GM18909 (cell line): ENCODE data around the gene CHN2.

ENCODE experiments used
- ATAC-seq: cut with Tn5 transposase; IDR thresholded peaks from one replicate; pipeline ENCODE4 v1.9.1; 2021; ENCODE audit warnings: mild to moderate bottlenecking; ENCODE audit not compliant: unreplicated experiment, poor library complexity

Gene CHN2

DNA sequence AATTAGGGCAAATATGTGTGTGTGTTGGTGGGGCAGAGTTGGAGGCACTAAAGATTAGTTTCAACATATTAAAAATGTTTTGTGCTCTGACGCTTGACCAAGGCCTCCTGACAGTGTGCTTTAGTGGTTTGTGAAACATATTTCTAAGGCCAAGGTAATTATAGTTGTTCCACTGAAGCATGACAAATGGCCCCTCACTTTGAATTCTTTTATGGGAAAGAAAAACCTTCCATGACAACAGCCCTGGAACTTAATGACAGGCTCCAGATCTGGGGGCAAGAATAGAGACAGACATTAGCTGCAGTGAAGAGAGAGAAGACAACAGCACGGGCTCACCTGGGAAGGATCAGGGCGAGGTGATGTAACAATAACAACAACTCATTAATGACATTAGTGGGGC is 155.8 kb downstream of the CHN2 start:
- ATAC-seq, result no peak

DNA sequence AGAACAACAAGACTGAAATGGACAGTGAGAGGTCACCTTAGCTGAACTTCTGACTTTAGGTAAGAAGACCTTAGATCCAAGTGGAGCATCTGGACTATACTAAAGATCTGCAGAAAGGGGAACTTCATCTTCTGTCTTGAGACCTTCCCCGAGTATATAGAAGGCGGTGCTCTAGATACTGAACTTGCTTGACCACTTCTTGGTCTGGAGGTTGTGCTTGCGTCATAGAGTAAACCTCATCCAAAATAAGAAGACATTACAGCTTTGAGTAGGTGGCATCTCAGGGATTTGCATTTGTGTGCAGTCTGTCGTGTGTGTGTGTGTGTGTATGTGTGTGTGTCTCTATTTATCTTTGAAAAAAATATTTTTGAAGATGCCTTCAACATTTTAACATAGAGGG is 157.5 kb downstream of the CHN2 start:
- no peak for ATAC-seq

DNA sequence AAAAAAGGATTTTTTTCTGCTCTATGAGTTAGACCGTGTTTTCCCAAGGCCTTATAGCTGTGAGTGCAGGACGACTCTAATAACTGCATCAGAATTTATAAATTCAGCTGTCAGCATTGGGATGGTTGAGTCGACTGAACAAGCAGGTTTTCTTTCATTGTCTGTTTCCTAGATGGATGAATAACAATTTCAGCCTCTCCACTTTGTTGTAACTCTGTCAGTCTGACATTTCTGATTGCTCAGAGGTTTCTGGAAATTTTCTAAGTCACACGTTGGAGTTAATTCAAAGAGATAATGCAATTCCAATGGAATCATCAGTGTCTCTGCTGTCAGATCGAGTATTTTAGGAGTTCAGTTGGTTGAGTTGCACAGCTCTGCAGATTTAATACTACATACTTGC is 159.2 kb downstream of the CHN2 start:
- no peak for ATAC-seq

DNA sequence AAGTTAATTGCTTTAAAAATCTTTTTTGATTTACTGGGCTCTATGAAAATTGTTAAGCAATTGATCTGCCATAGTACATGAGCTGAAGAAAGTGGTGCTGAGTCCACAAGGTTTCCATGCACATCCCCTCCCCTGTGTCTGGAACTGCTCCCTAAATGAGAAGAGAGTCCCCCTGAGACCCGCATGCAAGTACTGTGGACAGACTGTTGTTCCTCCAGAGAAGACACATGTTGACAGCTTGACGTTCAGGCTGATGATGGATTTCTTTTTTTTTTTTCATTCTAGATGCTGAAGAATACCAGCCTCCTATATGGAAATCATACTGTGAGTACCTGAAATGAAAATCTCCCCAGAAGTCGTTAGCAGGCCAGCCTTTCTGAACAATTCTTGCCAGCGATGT is 159.8 kb downstream of the CHN2 start:
- ATAC-seq, result no peak

DNA sequence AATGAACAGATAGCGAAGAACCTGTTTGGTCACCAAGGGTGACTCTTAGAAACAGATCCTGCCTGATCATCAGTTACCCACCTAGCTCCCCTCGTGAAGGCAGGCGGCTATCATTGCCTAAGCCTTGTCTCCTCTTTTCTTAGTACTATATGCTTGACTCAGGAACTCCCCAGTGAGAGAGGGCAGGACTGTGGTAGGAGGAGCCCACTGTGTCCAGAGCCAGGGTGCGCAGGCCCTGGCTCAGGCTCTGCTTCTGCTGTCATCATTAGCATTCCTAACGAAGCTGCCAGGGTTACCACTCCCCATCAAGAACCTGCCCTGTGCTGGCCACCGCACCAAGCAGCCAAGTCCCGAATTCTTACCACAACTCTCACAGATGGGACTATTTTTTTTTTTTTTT is 160.8 kb downstream of the CHN2 start:
- ATAC-seq, result no peak

DNA sequence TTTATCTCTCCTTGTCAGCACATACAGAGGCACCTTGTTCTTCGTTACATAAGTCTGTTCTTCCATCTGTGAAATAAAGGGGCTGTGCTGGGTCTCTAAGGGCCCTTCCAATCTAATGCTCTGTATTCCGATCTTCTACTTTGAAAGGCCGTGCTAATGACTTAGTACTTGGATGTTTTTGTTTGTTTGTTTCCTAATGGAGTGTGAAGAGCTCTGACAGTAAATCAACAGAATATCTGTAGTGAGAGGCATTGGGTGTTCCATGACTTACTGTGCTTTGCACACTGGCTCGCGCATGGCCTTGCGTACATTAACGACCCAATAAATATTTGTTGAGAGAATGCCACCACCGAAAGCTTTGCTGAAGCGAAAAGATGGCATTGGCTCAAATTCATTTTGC is 162.1 kb downstream of the CHN2 start:
- ATAC-seq, result no peak

DNA sequence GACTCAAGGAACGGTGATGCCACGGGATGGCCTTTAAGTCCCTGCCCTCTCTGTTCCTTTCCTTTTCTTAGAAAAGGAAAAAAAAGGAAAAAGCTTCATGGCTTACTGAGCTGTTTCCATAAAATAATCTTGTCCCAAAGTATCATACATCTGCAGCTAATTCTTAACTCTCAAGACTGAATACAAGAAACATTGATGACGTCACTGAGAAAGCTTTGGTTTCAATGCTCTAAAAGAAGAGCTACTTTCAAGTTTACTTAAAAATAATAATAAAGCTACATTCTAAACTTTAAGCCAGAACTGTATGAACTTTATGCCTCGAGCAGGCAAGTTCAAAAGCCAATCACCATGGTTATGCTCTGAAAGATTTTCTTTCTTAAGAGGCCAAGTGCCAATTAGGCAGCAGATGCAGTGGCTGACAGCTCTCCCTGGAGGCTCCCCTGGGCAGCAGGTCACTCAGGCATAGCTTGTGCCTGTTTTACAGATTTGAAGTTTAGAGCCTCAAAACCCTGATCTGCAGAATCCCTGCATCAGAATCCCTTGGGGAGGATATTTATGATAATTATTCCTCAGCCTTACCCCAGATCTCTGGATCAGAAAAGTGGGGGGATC is 165.0 kb downstream of the CHN2 start:
- ATAC-seq, result no peak

DNA sequence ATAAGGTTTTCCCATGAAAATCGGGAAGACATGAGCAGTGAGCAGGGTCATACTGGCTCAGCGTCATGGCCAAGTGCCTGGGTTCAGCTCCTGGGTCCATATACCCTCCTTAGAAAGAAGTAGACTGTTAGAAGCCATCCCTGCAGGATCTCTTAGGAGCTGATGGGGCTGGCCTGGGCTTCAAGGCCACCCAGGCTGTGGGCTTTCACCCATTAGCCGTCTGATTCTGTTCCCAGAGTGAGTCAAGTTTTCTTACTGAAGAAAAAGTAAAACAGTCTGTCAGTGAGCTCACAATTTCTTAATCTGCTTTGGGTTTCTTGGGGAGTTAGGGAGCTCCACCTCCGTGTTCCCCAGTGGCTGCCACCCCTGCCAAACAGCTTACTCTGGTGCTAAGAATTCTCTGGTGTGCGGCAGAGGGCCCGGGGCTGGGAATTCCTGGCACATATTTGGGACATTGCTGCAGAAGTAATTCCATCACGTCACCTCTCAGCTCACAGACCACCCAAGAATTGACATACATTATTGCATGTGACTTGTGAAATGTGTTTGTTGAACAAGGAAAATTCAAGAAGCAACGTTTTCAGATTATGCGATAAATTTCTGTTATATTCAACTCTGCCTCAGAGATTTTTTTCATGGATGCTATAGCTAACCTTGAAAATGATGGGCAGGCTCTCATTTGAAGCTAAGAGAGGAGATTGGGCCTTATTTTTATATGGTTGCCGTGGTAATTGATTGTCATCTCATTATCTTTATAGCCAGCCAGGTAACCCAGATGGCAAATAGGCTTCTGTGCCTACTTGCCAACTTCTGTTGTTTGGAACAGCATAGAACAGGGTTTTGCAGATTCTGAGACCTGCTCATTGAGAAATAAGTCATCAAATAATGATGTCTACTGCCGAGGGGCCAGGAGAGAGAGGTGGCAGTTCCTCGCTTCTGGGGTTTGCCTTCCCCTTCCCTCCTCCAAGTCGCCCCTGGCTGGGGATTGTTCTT is 166.4 kb downstream of the CHN2 start:
- no peak for ATAC-seq

DNA sequence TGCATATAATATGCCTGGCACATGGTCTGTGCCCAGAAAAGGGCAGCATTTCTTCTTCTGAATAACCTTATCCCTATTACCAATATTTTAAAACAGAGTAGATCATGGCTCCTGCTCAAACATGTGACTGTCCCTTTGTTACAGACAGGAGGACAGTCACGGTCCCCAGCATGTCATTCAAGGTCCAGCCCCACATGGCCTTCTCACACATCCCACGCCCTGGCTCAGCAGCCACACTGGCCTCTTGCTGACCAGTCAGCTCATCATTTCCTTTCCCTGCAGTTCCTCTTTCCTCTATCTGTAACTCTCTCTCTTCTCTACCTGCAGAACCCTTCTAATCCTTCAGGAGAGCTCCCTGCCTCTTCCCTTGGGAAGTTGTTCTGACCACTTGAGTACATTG is 167.8 kb downstream of the CHN2 start:
- no peak for ATAC-seq

DNA sequence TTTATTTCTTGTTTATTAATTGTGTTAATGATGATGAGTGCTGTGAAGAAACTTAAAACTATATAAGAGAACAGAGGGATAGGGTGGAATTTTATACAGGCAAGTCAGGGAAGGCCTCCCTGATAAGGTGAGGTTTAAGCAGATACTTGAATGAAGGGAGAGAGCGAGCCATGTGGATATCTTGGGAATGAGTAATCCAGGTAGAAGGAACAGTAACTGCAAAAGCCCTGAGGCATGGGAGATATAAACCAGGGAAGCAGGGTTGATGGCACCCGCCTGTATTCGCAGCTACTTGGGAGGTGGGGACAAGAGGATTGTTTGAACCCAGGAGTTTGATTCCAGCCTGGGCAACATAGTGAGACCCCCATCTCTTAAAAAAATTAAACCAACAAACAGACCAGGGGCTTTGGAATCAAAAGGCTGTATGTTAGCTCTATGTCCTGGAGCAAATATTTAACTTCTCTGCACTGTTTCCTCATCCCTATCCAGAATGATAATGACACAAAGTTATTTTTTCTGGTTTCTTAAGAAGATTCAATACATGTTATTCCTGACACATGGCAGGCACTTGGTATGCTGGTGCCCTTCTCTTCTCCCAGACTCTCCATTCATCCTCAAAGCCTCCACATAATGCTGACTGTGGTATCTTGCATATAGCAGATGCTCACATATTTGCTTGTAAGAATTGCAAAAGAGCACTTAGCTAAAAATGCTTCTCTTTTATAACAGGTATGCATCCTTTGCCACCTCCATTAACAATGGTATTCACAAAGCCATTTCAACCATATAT is 169.3 kb downstream of the CHN2 start:
- ATAC-seq, result no peak

DNA sequence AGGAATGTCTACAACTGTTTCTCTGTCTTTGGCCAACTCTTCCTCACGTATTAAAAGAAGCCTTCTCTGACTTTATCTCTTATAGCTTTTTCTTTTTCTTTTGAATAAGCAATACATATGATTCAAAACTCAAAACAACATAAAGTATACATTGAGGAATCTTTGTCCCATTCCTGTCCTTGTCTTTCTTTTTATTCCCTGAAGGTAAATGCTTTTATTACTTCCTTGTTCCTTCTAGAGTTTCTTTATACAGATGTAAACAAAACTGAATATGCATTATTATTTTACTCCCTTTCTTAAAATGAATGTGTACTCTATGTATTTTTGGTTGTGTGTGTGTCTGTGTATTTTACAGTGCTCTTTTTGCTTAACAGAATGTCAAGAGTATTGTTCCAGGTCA is 170.1 kb downstream of the CHN2 start:
- ATAC-seq, result no peak

DNA sequence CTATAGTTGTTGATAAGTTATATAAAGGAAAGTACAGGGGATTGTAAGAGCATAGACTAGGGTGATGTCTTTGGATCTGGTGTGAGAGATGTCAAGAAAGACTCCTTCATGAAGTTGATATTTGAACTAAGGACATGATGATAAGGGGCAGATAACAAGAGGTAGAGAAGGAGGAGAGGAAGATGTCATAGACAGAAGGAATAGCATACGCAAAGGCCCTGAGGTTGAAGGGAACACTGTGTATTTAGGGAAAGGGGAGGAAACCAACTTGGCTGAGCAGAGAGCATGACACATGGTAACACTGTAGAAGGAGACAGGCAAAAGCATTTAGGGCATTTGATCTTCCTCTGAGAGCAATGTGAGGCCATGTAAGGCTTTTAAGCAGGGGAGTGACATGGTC is 170.8 kb downstream of the CHN2 start:
- no peak for ATAC-seq

DNA sequence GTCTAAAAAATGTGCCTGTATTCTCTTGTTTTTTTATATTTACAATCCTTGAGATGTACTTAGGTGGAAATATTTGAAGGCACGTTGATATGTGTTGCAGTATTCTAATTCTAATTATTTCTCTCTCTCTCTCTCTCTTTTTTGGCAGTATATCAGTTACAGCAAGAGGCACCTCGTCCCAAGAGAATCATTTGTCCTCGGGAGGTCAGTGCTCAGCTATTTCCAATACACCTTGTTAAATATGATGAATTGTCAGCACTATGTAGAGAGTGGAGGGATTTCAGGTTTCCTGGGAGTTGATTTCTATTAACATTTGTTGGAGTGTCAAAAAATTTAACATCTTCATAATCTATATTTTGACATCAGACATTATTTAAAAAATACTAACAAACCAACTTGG is 173.2 kb downstream of the CHN2 start:
- no peak for ATAC-seq

DNA sequence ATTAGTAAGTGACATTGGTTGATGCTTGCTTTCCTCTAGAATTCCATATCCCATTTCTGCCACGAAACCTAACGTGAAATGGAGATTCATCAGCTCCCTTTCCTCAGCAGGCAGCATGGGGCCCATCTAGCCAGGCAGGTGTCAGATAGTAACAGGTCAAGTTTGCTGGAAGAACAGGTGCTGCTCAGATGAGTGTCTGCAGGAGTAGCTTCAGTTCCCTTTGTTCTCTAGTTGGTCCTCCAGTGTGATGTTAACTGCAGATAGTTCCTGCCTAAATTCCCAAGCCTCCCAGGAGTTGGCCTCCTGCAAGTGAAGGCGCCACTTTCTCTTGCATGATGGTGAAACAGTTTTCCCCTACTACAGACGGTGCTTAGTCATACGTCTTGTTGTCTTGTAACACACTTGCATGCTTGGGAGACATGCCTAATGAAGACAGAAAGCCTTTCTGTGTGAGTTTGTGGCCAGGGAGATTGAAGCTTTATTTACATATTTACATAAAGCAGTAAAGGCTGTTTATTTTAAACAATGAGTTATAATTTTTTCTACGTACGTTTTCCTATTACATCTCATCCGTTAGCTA is 175.4 kb downstream of the CHN2 start:
- no peak for ATAC-seq

DNA sequence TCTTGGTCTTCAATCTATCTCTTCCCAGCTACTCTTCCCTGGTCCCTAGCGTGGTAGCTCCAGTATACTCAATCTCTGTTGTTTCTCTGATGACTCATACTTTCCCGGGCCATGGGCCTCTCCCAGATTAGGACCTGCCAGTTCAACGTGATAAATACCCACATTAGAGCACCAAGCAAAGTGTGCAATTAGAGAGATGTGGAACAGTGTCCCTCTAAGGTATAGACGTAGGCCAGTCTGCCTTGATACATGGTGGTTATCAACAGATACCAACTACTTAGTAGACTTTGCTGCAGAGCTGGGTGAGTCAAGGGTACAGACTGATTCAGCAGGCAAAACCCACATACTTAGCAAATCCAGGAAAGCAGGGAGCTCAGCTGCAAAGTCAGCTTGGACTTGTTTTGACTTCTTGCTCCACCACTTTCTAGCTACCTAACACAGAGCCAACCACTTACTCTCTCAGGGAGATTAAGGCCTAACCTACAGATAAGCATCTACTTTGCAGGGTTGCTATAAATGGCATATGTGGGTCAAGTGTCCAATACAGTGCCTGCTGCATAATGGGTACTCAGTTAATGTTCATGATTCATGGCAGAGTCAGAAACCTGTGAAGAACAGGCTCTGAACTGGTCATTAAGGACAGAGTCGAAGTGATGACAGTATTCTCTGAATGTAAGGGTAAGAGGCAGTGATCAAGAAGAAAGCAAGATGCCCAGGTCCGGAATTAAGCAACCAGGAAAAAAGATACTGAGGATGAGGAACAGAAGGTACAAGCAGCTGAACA is 176.1 kb downstream of the CHN2 start:
- no peak for ATAC-seq

DNA sequence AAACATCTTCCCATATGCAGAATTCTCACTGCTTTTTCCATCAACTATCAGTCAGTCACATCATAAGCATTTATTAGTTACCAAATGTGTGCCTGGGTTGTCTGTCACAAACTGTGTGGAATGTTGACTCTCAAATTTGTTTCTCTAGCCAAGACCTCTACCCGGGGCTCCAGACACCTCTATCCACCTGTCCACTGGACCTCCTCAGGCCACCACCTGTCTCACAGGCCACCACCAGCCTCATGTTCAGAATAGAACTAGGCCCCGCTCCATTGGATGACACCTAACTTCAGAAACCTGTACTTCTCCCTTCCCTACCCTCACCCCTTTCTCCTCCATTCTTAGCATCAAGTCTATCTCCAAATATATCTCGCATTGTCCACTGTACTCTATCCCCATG is 176.9 kb downstream of the CHN2 start:
- ATAC-seq, result no peak

DNA sequence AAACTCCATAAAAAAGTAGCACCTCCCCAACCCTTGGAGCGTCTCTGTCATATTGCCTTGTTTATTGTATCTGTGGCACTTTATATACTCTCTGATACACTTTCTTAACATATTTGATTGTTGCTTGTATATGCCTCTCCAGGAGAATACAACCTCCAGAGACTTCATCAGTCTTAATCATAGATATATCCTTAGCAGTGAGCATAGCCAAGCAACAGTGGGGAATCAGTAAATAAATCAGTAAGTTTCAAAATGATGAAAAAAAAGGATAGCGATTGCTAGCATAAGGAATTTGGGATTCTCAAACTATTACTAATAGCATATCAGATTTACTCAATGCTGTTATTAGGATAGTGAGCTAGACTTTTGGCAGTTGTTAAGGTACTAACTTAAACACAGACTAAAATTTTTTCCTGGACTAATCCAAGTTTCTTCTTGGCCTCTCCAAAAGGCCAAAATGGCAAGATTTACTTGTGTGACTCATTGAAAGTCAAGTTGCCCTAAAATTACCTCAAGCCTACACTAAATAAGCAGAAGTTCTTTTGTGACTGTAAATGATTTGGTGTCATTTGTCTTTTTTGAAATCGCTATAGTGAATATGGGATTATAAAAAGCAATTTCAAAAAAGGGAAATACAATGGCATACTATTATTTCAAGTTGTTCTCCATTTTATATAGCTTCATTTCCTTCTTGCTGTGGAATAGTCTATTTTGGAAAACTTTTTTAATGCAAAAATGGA is 177.9 kb downstream of the CHN2 start:
- no peak for ATAC-seq

DNA sequence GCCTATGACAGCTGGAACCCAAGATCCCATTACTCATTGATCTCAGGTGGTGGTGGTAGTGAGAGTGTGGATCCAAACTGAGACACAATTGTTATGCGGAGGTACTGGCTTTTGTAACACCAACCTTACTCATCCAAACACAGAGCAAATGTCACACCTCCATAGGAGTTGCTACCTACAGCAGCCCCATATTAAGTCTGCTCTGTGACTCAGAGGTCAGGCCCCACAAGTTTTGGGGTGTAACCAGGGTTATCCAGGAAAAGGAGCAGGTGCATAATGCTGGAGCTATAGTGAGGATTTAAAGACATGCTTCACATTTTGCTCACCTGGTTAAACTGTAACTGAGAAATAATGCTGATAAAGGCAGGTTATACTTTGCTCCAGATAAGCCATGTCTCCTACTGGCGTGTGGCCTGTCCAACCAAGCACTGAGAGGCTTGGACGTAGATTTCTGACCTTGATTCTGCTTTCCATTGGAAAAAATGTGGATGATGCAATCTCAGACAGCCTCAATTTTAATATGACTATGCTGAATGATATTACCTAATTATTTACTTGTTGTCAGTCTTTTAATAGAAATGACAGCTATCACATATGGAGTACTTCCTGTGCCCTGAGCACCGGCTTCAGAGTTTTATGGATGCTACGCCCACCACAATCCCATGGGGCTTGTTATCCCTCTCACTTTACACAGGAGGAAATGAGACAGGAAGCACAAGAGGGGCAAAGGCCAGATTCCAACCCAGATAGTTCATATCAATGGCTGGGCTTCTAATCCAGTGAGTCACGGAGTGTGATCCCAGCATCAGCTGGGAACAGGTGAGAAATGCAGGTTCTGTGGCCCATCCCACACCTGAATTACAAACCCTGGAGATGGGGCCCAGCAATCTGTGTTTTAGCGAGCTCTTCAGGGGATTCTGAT is 181.3 kb downstream of the CHN2 start:
- ATAC-seq, result no peak
